Spinal cord (tissue), 10 donors: ENCODE measurements around the gene PES1. TPM values are rescaled to one million over a fixed set of nuclear protein-coding genes. Genes with fewer than 3 reads are reported as not detected.
A peak's percentile ranks its signal among the peaks of the same experiment; 100 is the strongest.
"Not testable (repeated sequence)": the region's sequence is repeated elsewhere in the genome, so short reads cannot be mapped to it uniquely, and the experiment has no call there.

Experiments
- DNase-seq, 6 donors: peaks; one replicate each; pipeline versions ENCODE4 v3.0.0 to v3.0.0-alpha.2; 2013 to 2015; ENCODE audit warnings: low spot score in 6 of 6, low read depth in 4 of 6
- H3K27ac ChIP-seq: one replicate; pipeline ENCODE4 v1.5.1; 2013; ENCODE audit warnings: low read depth, low read length, control low read depth
- H3K27me3 ChIP-seq: one replicate; pipeline ENCODE4 v1.6.1; 2013; ENCODE audit warnings: low read length; ENCODE audit not compliant: control insufficient read depth, insufficient read depth
- H3K36me3 ChIP-seq: one replicate; pipeline ENCODE4 v1.6.1; 2013; ENCODE audit warnings: low read length; ENCODE audit not compliant: control insufficient read depth, insufficient read depth
- H3K4me1 ChIP-seq: one replicate; pipeline ENCODE4 v1.6.1; 2013; ENCODE audit warnings: low read length; ENCODE audit not compliant: control insufficient read depth, insufficient read depth
- H3K4me3 ChIP-seq: one replicate; pipeline ENCODE4 v1.5.1; 2013; ENCODE audit warnings: low read depth, low read length, control low read depth
- H3K9me3 ChIP-seq: one replicate; pipeline ENCODE4 v1.6.1; 2013; ENCODE audit warnings: low read length; ENCODE audit not compliant: control insufficient read depth, insufficient read depth
- WGBS: methylation state at CpG from one replicate; pipeline ENCODE4 v1.1.5; 2013; ENCODE audit warnings: missing lambda C conversion rate; ENCODE audit not compliant: insufficient coverage; 5-methylcytosine and 5-hydroxymethylcytosine counted together
- polyA plus RNA-seq, 2 donors: library from polyadenylated mRNA; unstranded; fragments of 120-200 nt; gene quantifications; one replicate each; pipeline ENCODE4 v1.2.1, GENCODE V29; 2013; ENCODE audit not compliant: insufficient read length in 2 of 2
- total RNA-seq, 2 donors: library from RNA; depleted of rRNA in 1 of 2; stranded (reverse); fragments of 120-200 nt in 1 of 2; fragments of >200 nt in 1 of 2; gene quantifications; one replicate each; pipeline versions ENCODE4 v1.2.3 to v1.2.4, GENCODE V29; 2013 to 2014
- donor health status: healthy.

Gene PES1
- total and polyA plus RNA-seq, 4 donors = 28.5 to 64.5 (median 54.8) TPM

GRCh38 chr22:30628491-30628890 is 36.8 kb upstream of the PES1 start:
- Histone ChIP-seq H3K9me3 (no peaks in the 10 kb centered on the region), H3K27ac (no peak overlapping the region), H3K4me1 (peaks cover 15% of the 10 kb centered on the region), H3K36me3 (peaks cover 25% of the 10 kb centered on the region), H3K4me3 (no peak overlapping the region), H3K27me3 (no peaks in the 10 kb centered on the region)
- 43% methylated on average over 3 of the region's 4 CpGs for WGBS
- DNase-seq = peak in 3 of 6 donors; percentile 38 to 85 (median 77)

DNA sequence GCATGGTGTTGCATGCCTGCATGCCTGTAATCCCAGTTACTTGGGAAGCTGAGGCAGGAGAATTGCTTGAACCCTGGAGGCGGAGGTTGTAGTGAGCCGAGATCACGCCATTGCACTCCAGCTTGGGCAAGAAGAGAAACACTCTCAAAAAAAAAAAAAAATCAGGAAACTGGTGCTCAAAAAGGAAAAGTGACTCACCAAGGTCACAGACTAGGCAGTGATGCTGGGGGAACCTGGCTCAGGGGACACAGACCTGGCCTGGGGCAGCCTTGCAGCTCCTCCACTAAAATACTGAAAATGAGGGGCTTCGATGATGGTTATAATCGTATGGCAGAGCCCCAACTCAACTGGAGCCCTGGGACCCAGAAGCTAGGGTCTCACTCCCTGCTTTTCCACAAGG is 35.8 kb upstream of the PES1 start:
- no peaks in the 10 kb centered on the region for H3K9me3 ChIP-seq
- H3K27me3 ChIP-seq = no peaks in the 10 kb centered on the region
- H3K27ac ChIP-seq = no peak overlapping the region
- DNase-seq = no peak
- H3K36me3 ChIP-seq = peaks cover 30% of the 10 kb centered on the region
- H3K4me3 ChIP-seq = no peak overlapping the region
- peaks cover 15% of the 10 kb centered on the region for H3K4me1 ChIP-seq
- WGBS = 100% methylated on average over 5 of the region's 5 CpGs

GRCh38 chr22:30626413-30626812 is 34.7 kb upstream of the PES1 start:
- no peak overlapping the region for H3K4me3 ChIP-seq
- WGBS = 91% methylated on average over 5 of the region's 5 CpGs
- no peak overlapping the region for H3K27ac ChIP-seq
- H3K36me3 ChIP-seq = peaks cover 41% of the 10 kb centered on the region
- no peaks in the 10 kb centered on the region for H3K27me3 ChIP-seq
- H3K4me1 ChIP-seq = peaks cover 15% of the 10 kb centered on the region
- H3K9me3 ChIP-seq = no peaks in the 10 kb centered on the region
- no peak for DNase-seq

GRCh38 chr22:30619909-30620308 is 28.2 kb upstream of the PES1 start:
- 93% methylated on average over 2 of the region's 6 CpGs for WGBS
- H3K9me3 ChIP-seq = not testable (repeated sequence)
- H3K36me3 ChIP-seq = peaks cover 72% of the 10 kb centered on the region

GRCh38 chr22:30617819-30618218 is 26.1 kb upstream of the PES1 start:
- DNase-seq = no peak
- Histone ChIP-seq H3K9me3 (no peaks in the 10 kb centered on the region), H3K27ac (no peak overlapping the region), H3K27me3 (no peaks in the 10 kb centered on the region), H3K36me3 (peaks cover 89% of the 10 kb centered on the region), H3K4me3 (no peak overlapping the region), H3K4me1 (no peaks in the 10 kb centered on the region)
- 100% methylated on average over 1 of the region's 6 CpGs for WGBS

More at GRCh38 chr22:30619909-30620308, 28.2 kb upstream of the PES1 start:
- not testable (repeated sequence) for H3K4me3 ChIP-seq, H3K27me3 ChIP-seq, DNase-seq, H3K4me1 ChIP-seq, H3K27ac ChIP-seq

GRCh38 chr22:30615543-30615954 is 23.8 kb upstream of the PES1 start:
- Histone ChIP-seq H3K27ac (no peak overlapping the region), H3K36me3 (peaks cover 86% of the 10 kb centered on the region), H3K27me3 (no peaks in the 10 kb centered on the region), H3K4me1 (no peaks in the 10 kb centered on the region), H3K4me3 (no peak overlapping the region), H3K9me3 (no peaks in the 10 kb centered on the region)
- WGBS = 93% methylated on average over 7 of the region's 7 CpGs
- DNase-seq = no peak

DNA sequence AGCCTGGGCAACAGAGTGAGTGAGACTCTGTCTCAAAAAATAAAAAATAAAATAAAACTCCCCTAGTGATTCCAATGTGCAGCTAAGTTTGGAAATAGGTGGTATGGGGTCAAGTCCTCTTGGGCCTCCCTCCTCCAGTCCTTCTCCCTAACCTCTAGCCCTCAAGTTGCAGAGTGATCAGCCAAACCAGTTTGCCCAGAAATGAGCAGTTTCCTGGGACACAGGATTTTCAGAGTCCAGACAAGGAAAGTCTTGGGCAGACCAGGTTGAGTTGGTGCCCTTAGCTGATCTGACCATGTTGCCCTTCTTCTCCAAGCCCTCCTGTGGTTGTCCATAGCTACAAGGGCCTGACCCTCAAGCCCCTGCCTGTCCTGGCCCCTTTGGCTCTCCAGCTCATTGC is 23.2 kb upstream of the PES1 start:
- Histone ChIP-seq H3K36me3 (peaks cover 82% of the 10 kb centered on the region), H3K4me1 (no peaks in the 10 kb centered on the region), H3K27me3 (no peaks in the 10 kb centered on the region), H3K4me3 (no peak overlapping the region), H3K27ac (no peak overlapping the region), H3K9me3 (no peaks in the 10 kb centered on the region)
- no peak for DNase-seq

DNA sequence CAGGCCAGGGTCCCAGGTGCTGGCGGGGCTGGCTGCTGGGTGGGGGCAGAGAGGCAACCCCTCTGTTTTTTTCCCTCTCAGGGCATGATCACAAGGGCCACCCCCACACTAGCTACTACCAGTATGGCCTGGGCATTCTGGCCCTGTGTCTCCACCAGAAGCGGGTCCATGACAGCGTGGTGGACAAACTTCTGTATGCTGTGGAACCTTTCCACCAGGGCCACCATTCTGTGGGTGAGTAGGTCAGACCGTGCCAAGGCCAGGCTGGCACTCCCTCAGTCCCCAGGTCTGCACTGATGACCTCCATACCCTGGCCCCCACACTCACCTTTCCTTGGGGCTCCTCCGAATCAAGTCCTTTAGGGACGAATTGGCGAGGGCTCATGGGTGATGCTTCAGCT is 22.6 kb upstream of the PES1 start:
- 97% methylated on average over 3 of the region's 7 CpGs for WGBS
- H3K4me1 ChIP-seq = peaks cover 6% of the 10 kb centered on the region
- no peak overlapping the region for H3K27ac ChIP-seq
- no peak for DNase-seq
- no peaks in the 10 kb centered on the region for H3K9me3 ChIP-seq
- H3K4me3 ChIP-seq = no peak overlapping the region
- no peaks in the 10 kb centered on the region for H3K27me3 ChIP-seq
- peaks cover 80% of the 10 kb centered on the region for H3K36me3 ChIP-seq

GRCh38 chr22:30612789-30613188 is 21.1 kb upstream of the PES1 start:
- H3K36me3 ChIP-seq = peaks cover 67% of the 10 kb centered on the region
- no peaks in the 10 kb centered on the region for H3K27me3 ChIP-seq
- H3K4me1 ChIP-seq = peaks cover 18% of the 10 kb centered on the region
- 88% methylated on average over 6 of the region's 8 CpGs for WGBS
- no peak overlapping the region for H3K27ac ChIP-seq
- no peak for DNase-seq
- no peaks in the 10 kb centered on the region for H3K9me3 ChIP-seq
- H3K4me3 ChIP-seq = no peak overlapping the region

GRCh38 chr22:30611197-30611596 is 19.5 kb upstream of the PES1 start:
- no peak for DNase-seq
- Histone ChIP-seq H3K4me3 (no peak overlapping the region), H3K27me3 (no peaks in the 10 kb centered on the region), H3K4me1 (peaks cover 34% of the 10 kb centered on the region), H3K27ac (no peak overlapping the region), H3K9me3 (no peaks in the 10 kb centered on the region), H3K36me3 (peaks cover 51% of the 10 kb centered on the region)
- 93% methylated on average over 3 of the region's 3 CpGs for WGBS
